GM12872 (cell line): ENCODE data around the gene TYRP1.

Source experiments
- CTCF ChIP-seq: IDR thresholded peaks from 3 replicates; pipeline ENCODE4 v1.5.1; 2011; ENCODE audit warnings: low read depth, mild to moderate bottlenecking, low read length, moderate library complexity; ENCODE audit not compliant: insufficient read depth

TYRP1 gene

DNA sequence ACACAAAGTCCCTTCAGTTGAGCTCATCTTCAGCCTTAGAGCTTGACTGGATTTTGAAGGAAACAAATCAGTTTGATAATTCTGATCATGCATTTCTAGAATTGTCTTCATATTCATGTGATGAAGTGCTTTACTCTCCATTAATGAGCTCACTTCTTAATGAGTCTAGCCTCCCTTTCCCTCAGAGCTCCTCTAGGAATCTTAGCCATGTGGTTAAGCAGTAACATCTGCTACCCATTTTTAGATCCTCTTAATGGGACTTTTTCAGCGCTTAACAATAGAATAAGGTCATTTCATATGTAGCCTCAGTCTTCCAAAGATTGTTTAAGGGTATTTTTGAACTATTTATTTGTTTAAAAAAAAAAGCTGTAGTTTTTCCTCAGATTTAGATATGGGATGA lies 44.7 kb downstream of the TYRP1 start:
- TF ChIP-seq CTCF: no peak

GRCh38 chr9:12739014-12739652 lies 45.9 kb downstream of the TYRP1 start:
- TF ChIP-seq CTCF: no peak

DNA sequence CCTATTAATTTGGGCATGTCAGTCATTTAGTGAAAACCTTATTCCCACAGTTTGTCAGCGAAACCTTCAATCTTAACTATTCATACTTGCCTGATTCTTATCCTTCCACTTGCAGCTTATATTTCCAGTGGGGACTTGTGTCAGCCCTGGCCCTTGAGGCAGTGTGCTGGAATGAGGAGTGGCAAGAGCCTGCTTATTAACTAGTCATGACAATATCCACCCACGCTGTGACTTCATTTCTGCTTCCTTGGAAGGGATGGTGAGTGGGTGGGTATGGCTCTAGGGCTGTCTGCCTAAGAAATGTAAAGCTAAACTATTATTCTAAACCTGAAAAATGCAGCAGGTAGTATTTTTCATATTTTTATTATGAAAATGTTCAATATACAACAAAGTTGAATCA lies 47.7 kb downstream of the TYRP1 start:
- TF ChIP-seq CTCF: no peak

- TF ChIP-seq CTCF: no peak
Measured at GRCh38 chr9:12748016-12748415, 54.8 kb downstream of the TYRP1 start.

GRCh38 chr9:12748954-12749353 lies 55.8 kb downstream of the TYRP1 start:
- TF ChIP-seq CTCF: no peak

GRCh38 chr9:12753931-12754330 lies 60.7 kb downstream of the TYRP1 start:
- no peak for TF ChIP-seq CTCF

DNA sequence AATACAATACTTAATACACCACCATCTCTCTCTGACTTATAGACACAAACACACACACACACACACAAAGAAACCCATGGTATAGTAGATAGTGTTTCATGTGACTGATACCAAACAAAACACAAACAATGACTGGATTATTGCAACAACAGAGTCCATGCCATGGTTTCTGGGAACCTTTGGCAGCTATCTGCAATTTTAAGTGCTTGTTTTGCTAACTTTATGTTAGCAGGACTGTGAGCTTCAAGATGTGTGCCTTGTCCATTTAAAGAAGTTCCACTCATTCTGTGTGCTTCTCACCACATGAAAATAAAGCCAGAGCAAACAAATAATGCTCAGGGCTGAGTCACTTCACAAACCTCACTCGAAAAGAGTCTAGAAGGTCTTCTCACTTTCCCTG lies 66.6 kb downstream of the TYRP1 start:
- TF ChIP-seq CTCF: no peak
